Activated T-helper 1 cell treated with anti-CD3 and anti-CD28 coated beads, Interleukin-12 subunit alpha, Interleukin-12 subunit beta, Interleukin-2, Interleukin-4 antibody, amounts not matched to agents 30 ng/mL and 10 ng/mL and 1 ng/mL, durations not matched to agents 14 hours and 24 hours and 36 hours (primary cell): ENCODE results near the gene TMX4. TPM values are rescaled to one million over a fixed set of nuclear protein-coding genes. Genes with fewer than 3 reads are reported as not detected.
"Not testable (repeated sequence)": the region's sequence is repeated elsewhere in the genome, so short reads cannot be mapped to it uniquely, and the experiment has no call there.

Experiments used
- DNase-seq: peaks from one replicate; pipeline ENCODE4 v3.0.0; 2021; ENCODE audit warnings: low spot score
- H3K27ac Mint-ChIP-seq: one replicate; pipeline ENCODE4 v1.8.0; 2021; ENCODE audit warnings: mild to moderate bottlenecking, mixed read lengths
- H3K27me3 Mint-ChIP-seq: one replicate; pipeline ENCODE4 v1.8.0; 2022; ENCODE audit warnings: mild to moderate bottlenecking, moderate library complexity, mixed read lengths; ENCODE audit not compliant: insufficient read depth
- H3K36me3 Mint-ChIP-seq: one replicate; pipeline ENCODE4 v1.8.0; 2021; ENCODE audit warnings: low read depth, mixed read lengths
- H3K4me1 Mint-ChIP-seq: one replicate; pipeline ENCODE4 v1.8.0; 2021; ENCODE audit warnings: low read depth, mixed read lengths
- H3K4me3 Mint-ChIP-seq: one replicate; pipeline ENCODE4 v1.8.0; 2021; ENCODE audit warnings: mild to moderate bottlenecking, moderate library complexity, mixed read lengths
- H3K9me3 Mint-ChIP-seq: one replicate; pipeline ENCODE4 v1.8.0; 2021; ENCODE audit warnings: mixed read lengths
- intact Hi-C: fragments of 100-400 bp; cut with micrococcal nuclease; formaldehyde crosslinking; loops from one replicate; pipeline ENCODE4 v1.15.1; 2024
- total RNA-seq: library from RNA; stranded (reverse); gene quantifications from 2 replicates; pipeline ENCODE4 v1.2.3, GENCODE V29; 2022

Gene TMX4
- total RNA-seq, 1 donor from 2014 or later: 30.4 TPM

DNA sequence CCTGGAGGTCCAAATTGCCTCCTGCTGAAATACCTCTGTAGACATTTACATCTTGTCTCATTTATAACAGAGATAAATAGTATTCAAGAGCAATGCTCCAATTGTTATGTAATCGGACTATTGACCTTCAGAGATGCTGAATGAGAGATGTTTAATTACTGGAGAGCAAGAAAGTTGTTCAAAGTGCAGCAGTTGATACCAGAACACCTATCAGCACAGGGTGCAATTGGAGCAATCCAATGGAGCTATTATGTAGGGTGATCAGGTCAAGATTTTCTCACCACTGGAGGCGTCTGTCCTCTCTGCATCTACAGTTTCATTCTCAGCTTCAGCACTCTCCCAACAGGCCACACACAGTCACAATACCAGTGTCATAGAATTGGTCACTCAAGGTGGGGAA, 19.5 kb upstream of the TMX4 start:
- no peaks in the 10 kb centered on the region for H3K4me1 Mint-ChIP-seq
- intact Hi-C loops: no loop called here
- no peaks in the 10 kb centered on the region for H3K36me3 Mint-ChIP-seq
- H3K9me3 Mint-ChIP-seq: no peaks in the 10 kb centered on the region
- H3K27ac Mint-ChIP-seq: no peak overlapping the region
- H3K27me3 Mint-ChIP-seq: peaks cover 13% of the 10 kb centered on the region
- H3K4me3 Mint-ChIP-seq: no peak overlapping the region
- no peak for DNase-seq

DNA sequence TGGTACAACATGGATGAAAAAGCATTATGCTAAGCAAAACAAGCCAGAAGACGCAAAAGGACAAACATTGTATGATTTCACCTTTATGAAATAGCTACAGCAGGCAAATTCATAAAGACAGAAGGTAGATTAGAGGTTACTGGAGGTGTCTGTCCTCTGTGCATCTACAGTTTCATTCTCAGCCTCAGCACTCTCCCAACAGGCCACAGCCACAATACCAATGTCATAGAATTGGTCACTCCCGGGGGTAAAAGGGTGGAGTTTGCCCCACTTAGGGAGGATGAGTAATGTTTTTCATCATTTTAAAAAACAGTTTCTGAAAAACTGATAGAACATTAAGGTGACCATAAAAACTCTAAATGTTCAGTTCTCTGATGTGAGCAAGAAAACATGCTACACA, 17.2 kb upstream of the TMX4 start:
- no peaks in the 10 kb centered on the region for H3K9me3 Mint-ChIP-seq
- H3K27ac Mint-ChIP-seq: no peak overlapping the region
- no peaks in the 10 kb centered on the region for H3K36me3 Mint-ChIP-seq
- intact Hi-C loops: no loop called here
- DNase-seq: no peak
- peaks cover 12% of the 10 kb centered on the region for H3K27me3 Mint-ChIP-seq
- no peak overlapping the region for H3K4me3 Mint-ChIP-seq
- no peaks in the 10 kb centered on the region for H3K4me1 Mint-ChIP-seq

DNA sequence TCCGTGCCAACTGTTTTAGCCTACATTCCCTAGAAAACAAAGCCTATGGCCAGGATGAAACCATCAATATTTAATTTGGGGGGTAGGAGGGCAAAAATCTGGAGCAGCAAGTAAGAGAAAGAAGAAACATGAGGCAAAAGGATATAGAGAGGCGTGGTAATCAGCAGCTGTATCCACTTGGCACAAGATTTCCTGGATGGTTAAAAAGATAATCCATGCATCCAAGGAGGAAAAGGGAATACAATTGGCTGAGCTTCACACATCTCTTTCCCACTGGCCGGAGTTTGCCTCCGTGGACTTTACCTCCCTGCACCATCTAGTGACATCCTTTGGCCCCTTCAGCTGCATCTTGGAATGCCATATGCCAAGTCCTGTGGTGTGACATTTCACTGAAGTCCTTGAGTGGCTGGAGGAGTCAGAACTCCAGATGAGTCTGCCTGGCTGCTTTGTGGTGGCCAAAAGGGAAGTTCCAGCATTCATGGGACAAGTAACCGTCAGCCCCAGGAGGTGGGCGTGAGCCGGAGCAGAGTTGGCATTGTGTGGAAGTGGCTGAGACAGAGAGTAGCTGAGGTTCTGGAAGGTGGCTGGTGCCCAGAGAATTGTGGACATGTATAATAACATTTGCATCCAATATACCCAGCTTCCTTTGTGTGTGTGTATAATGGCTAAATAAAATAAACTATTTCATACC, 13.7 kb upstream of the TMX4 start:
- intact Hi-C loops: no loop called here
- Mint-ChIP-seq H3K4me3 (no peak overlapping the region), H3K4me1 (no peaks in the 10 kb centered on the region), H3K27ac (no peak overlapping the region), H3K36me3 (no peaks in the 10 kb centered on the region), H3K27me3 (peaks cover 10% of the 10 kb centered on the region), H3K9me3 (no peaks in the 10 kb centered on the region)
- DNase-seq: no peak

DNA sequence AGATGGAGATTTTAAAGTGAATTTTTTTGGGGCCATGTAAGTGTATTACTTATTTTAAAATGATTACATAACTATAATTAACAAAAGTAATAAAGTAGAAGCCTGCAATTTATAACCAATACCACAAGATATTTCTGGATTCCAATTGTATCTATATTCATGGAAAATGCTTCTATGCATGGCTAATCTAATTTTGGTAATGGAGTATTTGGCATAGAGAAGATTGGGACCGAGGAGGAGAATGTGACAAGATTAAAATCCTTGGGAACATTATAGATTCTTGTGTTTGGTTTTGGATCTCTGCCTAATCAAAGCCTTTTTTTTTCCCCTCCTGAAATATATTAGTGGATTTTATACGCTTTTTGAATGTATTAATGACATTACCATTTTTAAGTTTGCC, 12.9 kb upstream of the TMX4 start:
- Mint-ChIP-seq H3K36me3 (no peaks in the 10 kb centered on the region), H3K4me1 (no peaks in the 10 kb centered on the region), H3K27me3 (peaks cover 11% of the 10 kb centered on the region), H3K9me3 (no peaks in the 10 kb centered on the region), H3K27ac (no peak overlapping the region), H3K4me3 (no peak overlapping the region)
- intact Hi-C loops: no loop called here
- no peak for DNase-seq

DNA sequence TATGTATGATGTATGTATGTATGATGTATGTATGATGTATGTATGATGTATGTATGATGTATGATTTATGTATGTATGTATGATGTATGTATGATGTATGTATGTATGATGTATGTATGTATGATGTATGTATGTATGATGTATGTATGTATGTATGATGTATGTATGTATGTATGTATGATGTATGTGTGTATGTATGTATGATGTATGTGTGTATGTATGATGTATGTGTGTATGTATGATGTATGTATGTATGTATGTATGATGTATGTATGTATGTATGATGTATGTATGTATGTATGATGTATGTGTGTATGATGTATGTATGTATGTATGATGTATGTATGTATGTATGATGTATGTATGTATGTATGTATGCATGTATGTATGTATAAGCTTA, 12.0 kb upstream of the TMX4 start:
- DNase-seq, H3K4me3 Mint-ChIP-seq, H3K27ac Mint-ChIP-seq, H3K4me1 Mint-ChIP-seq, intact Hi-C loops, H3K9me3 Mint-ChIP-seq, H3K36me3 Mint-ChIP-seq: not testable (repeated sequence)
- H3K27me3 Mint-ChIP-seq: peaks cover 14% of the 10 kb centered on the region

DNA sequence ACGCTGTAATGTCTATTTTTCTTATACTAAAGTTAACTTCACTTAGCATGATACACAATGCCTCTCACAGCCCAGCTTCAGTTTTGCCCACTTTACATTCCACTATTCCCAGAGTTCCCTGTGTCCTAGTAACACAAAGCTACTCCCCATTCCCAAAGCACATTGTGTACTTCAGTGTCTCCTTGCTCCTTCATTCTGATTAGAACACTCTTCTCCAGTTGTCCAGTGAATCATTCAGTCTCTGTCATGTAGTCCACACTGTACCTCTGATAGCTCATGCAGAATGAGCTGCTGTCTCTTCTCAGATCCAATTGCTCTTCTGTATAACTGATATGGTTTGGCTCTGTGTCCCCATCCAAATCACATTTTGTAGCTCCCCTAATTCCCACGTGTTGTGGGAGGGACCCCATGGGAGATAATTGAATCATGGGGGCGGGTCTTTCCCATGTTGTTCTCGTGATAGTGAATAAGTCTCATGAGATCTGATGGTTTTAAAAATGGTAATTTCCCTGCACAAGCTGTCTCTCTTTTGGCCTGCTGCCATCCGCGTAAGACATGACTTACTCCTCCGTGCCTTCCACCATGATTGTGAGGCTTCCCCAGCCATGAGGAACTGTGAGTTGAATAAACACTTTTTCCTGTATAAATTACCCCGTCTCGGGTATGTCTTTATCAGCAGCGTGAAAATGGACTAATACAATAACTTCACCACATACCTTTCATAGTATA, 2.1 kb upstream of the TMX4 start:
- intact Hi-C loops: loop anchor here (10.0 kb wide), 1 partner anchor 503 kb away; no protein-coding TSS in a partner anchor

DNA sequence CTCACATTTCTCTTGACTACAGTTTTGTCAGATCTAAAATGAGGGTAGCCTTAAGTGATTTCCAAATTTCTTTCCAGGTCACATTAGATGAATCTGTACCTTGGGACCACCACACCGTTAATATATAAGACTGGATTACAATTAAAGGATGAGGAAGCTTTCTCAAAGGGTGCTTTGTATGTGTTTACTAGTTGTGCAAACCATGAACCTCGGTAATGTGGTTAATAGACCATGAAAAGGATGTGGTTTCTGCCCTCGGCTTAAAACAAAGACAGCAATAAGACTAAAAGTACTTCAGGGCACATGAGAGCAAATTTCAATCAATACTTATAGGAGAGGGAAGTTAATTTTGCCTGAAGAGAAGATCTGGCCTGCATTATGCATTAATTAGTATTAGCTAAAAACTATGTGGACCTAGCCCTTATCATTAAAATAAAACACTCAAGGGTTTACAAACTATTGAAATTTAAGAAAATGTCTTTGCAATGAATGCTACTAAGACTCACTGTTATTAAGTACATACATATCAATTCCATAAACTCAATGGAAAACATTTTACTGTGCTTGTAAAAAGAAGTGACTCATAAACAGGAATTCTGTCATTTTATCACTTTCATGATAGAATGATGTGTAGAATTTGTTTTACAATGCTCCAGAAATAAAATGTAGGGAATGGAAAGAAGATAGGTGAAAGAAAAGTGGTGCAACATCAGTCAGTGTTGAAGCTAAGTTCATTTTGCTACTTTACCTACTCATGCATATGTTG, 936 bp upstream of the TMX4 start:
- intact Hi-C loops: loop anchor here (1.0 to 10.0 kb wide), 2 partner anchors 23 to 504 kb away; no protein-coding TSS in a partner anchor
- Mint-ChIP-seq H3K9me3 (no peaks in the 10 kb centered on the region), H3K4me3 (no peak overlapping the region), H3K4me1 (peaks cover 28% of the 10 kb centered on the region), H3K27ac (no peak overlapping the region), H3K36me3 (no peaks in the 10 kb centered on the region), H3K27me3 (peaks cover 7% of the 10 kb centered on the region)
- DNase-seq: peak; percentile 16

More for the DNA sequence above, 2.1 kb upstream of the TMX4 start:
- Mint-ChIP-seq H3K27ac (no peak overlapping the region), H3K4me3 (no peak overlapping the region), H3K9me3 (no peaks in the 10 kb centered on the region), H3K36me3 (no peaks in the 10 kb centered on the region), H3K27me3 (peaks cover 10% of the 10 kb centered on the region), H3K4me1 (peaks cover 20% of the 10 kb centered on the region)
- DNase-seq: no peak

DNA sequence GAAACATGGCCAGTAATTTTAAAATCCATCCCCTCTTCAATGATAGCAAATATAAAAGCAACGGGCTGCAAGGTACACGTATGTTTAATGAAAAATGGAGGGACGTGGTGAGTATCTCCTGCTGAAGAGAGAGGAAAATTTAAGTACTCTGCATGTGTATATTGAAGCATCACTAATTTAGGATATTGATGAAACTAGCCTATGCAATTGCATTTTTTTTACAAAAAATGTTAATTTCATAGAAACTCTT, 362 bp upstream of the TMX4 start:
- Mint-ChIP-seq H3K27ac (no peak overlapping the region), H3K9me3 (no peaks in the 10 kb centered on the region), H3K4me3 (no peak overlapping the region), H3K36me3 (peaks cover 2% of the 10 kb centered on the region), H3K27me3 (peaks cover 7% of the 10 kb centered on the region), H3K4me1 (peaks cover 34% of the 10 kb centered on the region)
- no peak for DNase-seq
- intact Hi-C loops: loop anchor here (1.0 to 10.0 kb wide), 7 partner anchors 23 to 642 kb away; no protein-coding TSS in a partner anchor

DNA sequence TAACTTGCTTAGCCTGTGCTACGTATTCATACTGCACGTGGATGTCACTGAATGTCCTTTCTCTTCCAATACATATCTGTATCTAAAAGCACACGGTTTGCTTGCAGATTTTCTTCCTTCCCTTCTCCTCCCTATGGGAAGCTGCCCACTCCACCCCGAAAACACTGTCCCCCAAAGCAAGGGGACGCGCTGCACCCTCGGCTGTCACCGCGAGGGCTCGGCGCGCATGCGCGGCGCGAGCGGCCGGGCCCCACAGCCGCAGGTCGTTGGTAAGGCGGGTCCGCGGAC, 659 bp downstream of the TMX4 start:
- Mint-ChIP-seq H3K4me1 (peaks cover 44% of the 10 kb centered on the region), H3K27ac (peak overlapping the region; percentile 89), H3K9me3 (no peaks in the 10 kb centered on the region), H3K36me3 (peaks cover 5% of the 10 kb centered on the region), H3K27me3 (peaks cover 1% of the 10 kb centered on the region), H3K4me3 (peak overlapping the region; percentile 91)
- intact Hi-C loops: loop anchor here (1.0 to 10.0 kb wide), 5 partner anchors 38 to 643 kb away; no protein-coding TSS in a partner anchor
- peak; percentile 66 for DNase-seq

DNA sequence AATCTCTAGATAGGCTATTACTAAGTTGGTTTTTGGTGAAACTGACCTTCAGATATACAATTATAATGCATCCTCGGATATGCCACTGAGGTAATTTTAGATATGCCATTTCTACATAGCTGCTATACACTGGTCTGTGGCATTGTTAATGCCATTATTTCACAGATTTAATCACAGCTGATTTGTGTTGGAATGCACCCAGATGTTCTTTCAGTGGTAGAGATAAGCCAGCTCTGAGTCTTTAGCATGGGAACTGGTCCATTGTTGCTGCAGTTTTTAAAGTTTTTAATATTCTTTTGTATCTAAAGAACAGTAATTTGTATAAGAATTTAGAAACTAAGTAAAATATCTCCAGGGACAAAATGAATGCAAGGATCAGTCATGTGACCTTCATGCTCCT, 6.8 kb downstream of the TMX4 start:
- H3K4me3 Mint-ChIP-seq: no peak overlapping the region
- H3K36me3 Mint-ChIP-seq: peaks cover 9% of the 10 kb centered on the region
- H3K27me3 Mint-ChIP-seq: no peaks in the 10 kb centered on the region
- H3K9me3 Mint-ChIP-seq: no peaks in the 10 kb centered on the region
- intact Hi-C loops: loop anchor here (10.0 kb wide), 1 partner anchor 202 kb away; no protein-coding TSS in a partner anchor
- no peak for DNase-seq
- H3K27ac Mint-ChIP-seq: no peak overlapping the region
- peaks cover 36% of the 10 kb centered on the region for H3K4me1 Mint-ChIP-seq

DNA sequence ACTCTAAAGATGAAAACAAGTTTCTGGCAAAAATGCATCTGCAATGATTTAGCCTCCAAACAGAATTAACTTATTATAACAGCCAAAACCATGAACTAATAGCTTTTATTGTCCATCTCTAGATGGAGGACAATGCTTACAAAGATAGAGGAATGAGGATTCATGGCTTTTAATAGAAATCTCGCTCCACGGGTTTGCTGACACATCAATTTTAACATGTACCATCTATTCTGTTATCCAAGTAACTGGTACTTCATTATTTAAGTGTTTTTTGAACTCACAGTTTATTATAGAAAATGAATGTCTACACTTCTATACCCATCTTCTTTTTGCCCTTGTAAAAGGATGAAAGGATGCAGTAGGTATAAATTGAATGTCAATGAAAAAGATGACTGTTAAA, 10.8 kb downstream of the TMX4 start:
- H3K36me3 Mint-ChIP-seq: peaks cover 4% of the 10 kb centered on the region
- H3K27ac Mint-ChIP-seq: no peak overlapping the region
- H3K27me3 Mint-ChIP-seq: no peaks in the 10 kb centered on the region
- no peaks in the 10 kb centered on the region for H3K9me3 Mint-ChIP-seq
- no peak for DNase-seq
- H3K4me3 Mint-ChIP-seq: no peak overlapping the region
- intact Hi-C loops: no loop called here
- peaks cover 1% of the 10 kb centered on the region for H3K4me1 Mint-ChIP-seq

DNA sequence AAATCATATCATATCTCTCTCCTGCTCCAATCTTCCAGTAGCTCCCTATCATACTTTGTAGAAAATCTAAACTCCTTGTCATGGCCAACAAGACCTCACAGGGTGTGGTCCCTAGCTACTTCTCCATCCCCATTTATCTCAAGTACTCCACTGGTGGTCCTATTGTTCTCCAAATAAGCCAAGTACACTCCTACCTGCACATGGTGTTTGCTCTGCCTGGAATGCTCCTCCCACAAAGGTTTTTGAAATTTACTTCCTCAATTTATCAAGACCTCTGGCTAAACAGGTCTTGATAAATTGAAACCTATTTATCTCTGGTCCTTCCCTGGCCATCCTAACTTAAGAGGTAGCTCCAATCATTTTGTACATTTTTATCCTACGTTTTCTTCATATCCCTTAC, 12.1 kb downstream of the TMX4 start:
- H3K27ac Mint-ChIP-seq: no peak overlapping the region
- no peak overlapping the region for H3K4me3 Mint-ChIP-seq
- H3K9me3 Mint-ChIP-seq: no peaks in the 10 kb centered on the region
- H3K4me1 Mint-ChIP-seq: no peaks in the 10 kb centered on the region
- no peak for DNase-seq
- intact Hi-C loops: no loop called here
- no peaks in the 10 kb centered on the region for H3K27me3 Mint-ChIP-seq
- H3K36me3 Mint-ChIP-seq: peaks cover 3% of the 10 kb centered on the region
